ENCODE measurements around the gene ADGRB2.

GRCh38 chr1:31739346-31739745, 24.8 kb downstream of the ADGRB2 start:
- TF ChIP-seq REST (tag by site-specific recombination; IDR thresholded peaks at IDR 0.05) (no peak), ZNF449 (tag by site-specific recombination; IDR thresholded peaks at IDR 0.05) (no peak), ZNF792 (tag by site-specific recombination; IDR thresholded peaks at IDR 0.05) (no peak), HOXA7 (CRISPR knock-in tag; IDR thresholded peaks at IDR 0.05; ENCODE audit: borderline replicate concordance) (no peak), KLF16 (tag by site-specific recombination; IDR thresholded peaks at IDR 0.05) (no peak), TCF7L2 (IDR thresholded peaks at IDR 0.05; ENCODE audit: borderline replicate concordance, low read depth, low read length) (no peak)
- TF ChIP-seq, protein P1, sequence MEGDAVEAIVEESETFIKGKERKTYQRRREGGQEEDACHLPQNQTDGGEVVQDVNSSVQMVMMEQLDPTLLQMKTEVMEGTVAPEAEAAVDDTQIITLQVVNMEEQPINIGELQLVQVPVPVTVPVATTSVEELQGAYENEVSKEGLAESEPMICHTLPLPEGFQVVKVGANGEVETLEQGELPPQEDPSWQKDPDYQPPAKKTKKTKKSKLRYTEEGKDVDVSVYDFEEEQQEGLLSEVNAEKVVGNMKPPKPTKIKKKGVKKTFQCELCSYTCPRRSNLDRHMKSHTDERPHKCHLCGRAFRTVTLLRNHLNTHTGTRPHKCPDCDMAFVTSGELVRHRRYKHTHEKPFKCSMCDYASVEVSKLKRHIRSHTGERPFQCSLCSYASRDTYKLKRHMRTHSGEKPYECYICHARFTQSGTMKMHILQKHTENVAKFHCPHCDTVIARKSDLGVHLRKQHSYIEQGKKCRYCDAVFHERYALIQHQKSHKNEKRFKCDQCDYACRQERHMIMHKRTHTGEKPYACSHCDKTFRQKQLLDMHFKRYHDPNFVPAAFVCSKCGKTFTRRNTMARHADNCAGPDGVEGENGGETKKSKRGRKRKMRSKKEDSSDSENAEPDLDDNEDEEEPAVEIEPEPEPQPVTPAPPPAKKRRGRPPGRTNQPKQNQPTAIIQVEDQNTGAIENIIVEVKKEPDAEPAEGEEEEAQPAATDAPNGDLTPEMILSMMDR (tag by site-specific recombination; IDR thresholded peaks at IDR 0.05): no peak
- TF ChIP-seq, protein P2, sequence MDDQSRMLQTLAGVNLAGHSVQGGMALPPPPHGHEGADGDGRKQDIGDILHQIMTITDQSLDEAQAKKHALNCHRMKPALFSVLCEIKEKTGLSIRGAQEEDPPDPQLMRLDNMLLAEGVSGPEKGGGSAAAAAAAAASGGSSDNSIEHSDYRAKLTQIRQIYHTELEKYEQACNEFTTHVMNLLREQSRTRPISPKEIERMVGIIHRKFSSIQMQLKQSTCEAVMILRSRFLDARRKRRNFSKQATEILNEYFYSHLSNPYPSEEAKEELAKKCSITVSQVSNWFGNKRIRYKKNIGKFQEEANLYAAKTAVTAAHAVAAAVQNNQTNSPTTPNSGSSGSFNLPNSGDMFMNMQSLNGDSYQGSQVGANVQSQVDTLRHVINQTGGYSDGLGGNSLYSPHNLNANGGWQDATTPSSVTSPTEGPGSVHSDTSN (CRISPR knock-in tag; IDR thresholded peaks at IDR 0.05): no peak
